Tibial nerve (tissue), 4 donors: ENCODE data around the gene ITPKB.

ENCODE experiments used
- EP300 ChIP-seq, 2 donors: sonication (generic); formaldehyde crosslinking; IDR thresholded peaks; one replicate each; pipeline ENCODE4 v1.6.1; 2017; ENCODE audit warnings: antibody characterized with exemption in 2 of 2, mild to moderate bottlenecking in 1 of 2
- POLR2A ChIP-seq, 2 donors: fragments of 450-650 bp; IDR thresholded peaks; one replicate each; pipeline ENCODE4 v1.6.1; 2017; ENCODE audit warnings: antibody characterized with exemption in 2 of 2, mild to moderate bottlenecking in 2 of 2, moderate library complexity in 2 of 2
- TF ChIP-seq, protein P1 (sequence below), 5 experiments: fragments of 200-600 bp in 3 of 5; fragments of 450-650 bp in 2 of 5; sonication (generic) in 3 of 5; IDR thresholded peaks; one replicate each; pipeline ENCODE4 v1.5.1; 2016 to 2019; ENCODE audit warnings: antibody characterized with exemption in 5 of 5, mild to moderate bottlenecking in 3 of 5, moderate library complexity in 2 of 5

- TF ChIP-seq EP300 (IDR thresholded peaks at IDR 0.05) = no peak
- TF ChIP-seq POLR2A (IDR thresholded peaks at IDR 0.05) = no peak
- TF ChIP-seq, protein P1, sequence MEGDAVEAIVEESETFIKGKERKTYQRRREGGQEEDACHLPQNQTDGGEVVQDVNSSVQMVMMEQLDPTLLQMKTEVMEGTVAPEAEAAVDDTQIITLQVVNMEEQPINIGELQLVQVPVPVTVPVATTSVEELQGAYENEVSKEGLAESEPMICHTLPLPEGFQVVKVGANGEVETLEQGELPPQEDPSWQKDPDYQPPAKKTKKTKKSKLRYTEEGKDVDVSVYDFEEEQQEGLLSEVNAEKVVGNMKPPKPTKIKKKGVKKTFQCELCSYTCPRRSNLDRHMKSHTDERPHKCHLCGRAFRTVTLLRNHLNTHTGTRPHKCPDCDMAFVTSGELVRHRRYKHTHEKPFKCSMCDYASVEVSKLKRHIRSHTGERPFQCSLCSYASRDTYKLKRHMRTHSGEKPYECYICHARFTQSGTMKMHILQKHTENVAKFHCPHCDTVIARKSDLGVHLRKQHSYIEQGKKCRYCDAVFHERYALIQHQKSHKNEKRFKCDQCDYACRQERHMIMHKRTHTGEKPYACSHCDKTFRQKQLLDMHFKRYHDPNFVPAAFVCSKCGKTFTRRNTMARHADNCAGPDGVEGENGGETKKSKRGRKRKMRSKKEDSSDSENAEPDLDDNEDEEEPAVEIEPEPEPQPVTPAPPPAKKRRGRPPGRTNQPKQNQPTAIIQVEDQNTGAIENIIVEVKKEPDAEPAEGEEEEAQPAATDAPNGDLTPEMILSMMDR (IDR thresholded peaks at IDR 0.05) = no peak
These were observed 120.1 kb downstream of the ITPKB start for GRCh38 chr1:226619031-226619430.
